ENCODE results near the gene TRIM32.

- TF ChIP-seq KAT7 (CRISPR knock-in tag; IDR thresholded peaks at IDR 0.05; ENCODE audit: borderline replicate concordance) (no peak), ZBED4 (CRISPR knock-in tag; IDR thresholded peaks at IDR 0.05; ENCODE audit: borderline replicate concordance) (no peak), NR2C2 (CRISPR knock-in tag; IDR thresholded peaks at IDR 0.05; ENCODE audit: borderline replicate concordance) (no peak), FOSL2 (CRISPR knock-in tag; IDR thresholded peaks at IDR 0.05) (no peak), CTCF (CRISPR knock-in tag; IDR thresholded peaks at IDR 0.05) (no peak)
Measured at GRCh38 chr9:116683535-116683934, 3.6 kb upstream of the TRIM32 start.
